Measurements from ENCODE around the gene ZNF846. TPM values are rescaled to one million over a fixed set of nuclear protein-coding genes. Genes with fewer than 3 reads are reported as not detected.
A peak's percentile ranks its signal among the peaks of the same experiment; 100 is the strongest.

The ZNF846 gene
- total RNA-seq (2021) (3.9 and 7.7 TPM in 2 replicates), Bru-seq, nascent RNA (percentile 55 among the genes with signal in this experiment), BruChase-seq, experiment 1, labeled RNA remaining after a 2-hour chase (percentile 62 among the genes with signal in this experiment), BruChase-seq, experiment 2, labeled RNA remaining after a 6-hour chase (percentile 67 among the genes with signal in this experiment)
- long read RNA-seq, partial matches to known transcripts: 0 of 9 reads
- long read RNA-seq, other reads (novel, unspliced or antisense): 8 of 9 reads

DNA sequence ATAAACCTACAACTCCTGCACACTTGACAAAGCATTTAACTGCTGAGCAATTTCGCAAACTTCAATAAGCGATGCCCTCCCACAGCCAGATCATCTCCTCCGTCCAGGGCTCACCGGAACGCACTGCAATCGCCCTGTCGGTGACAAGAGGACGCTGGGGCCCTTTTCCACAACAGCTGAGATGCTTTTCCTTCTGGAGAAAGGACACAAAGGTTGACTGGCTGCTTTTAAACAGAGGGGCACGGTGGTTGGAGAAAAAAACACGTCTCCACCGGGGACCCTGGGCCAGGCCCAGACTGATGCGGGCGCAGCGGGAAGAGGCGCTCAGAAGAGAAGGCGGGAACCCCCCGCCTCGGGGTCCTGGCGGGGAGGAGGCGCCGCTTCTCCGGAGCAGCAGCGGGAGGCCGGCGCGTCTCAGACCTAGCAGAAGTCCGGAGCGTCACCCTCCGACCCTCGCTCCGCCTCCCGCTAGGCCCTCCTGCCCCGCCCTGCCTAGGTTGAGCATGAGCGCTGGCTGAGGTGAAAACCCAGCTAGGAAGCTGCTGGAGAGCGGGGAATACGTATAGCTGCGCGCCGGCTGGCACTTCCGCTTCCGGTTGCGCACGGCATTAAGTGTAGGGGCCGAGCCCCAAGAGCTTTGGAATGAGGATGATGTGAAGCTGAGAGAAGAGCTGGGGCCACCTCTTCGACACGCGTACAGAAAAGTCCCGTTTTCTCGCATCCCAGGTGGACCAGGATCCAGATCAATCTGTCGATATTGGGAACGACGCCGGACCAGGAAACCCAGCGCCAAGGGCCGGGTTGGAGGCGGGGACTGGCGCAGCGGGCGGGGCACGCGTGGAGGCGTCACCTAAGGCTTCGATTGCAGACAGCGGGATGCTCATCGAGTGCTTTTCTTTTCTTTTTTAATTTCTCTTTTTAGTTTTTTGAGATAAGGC, at the start of gene ZNF846:
ZNF846 (minus strand) TSS at position 564 of the 938 bp plus-strand sequence. CDS start 3,788 bp downstream, outside the sequence.
- Histone ChIP-seq H3K27me3 (replicated peaks; ENCODE audit: insufficient read depth, low read depth, low read length, poor library complexity) (no peaks in the 10 kb centered on the region), H3K9me3 (ENCODE audit: low read depth, low read length, poor library complexity, severe bottlenecking) (no peaks in the 10 kb centered on the region), H3K4me3 (ENCODE audit: low read depth, low read length, poor library complexity, severe bottlenecking) (peak within 1 kb of the TSS; percentile 62), H3K4me1 (ENCODE audit: insufficient read depth, low read length, poor library complexity, severe bottlenecking) (peaks cover 6% of the 10 kb centered on the region), H3K27ac (ENCODE audit: low read depth, low read length, poor library complexity, severe bottlenecking) (peak within 1 kb of the TSS; percentile 83), H3K36me3 (ENCODE audit: insufficient read depth, low read length, poor library complexity, severe bottlenecking) (no peaks in the 10 kb centered on the region)
- peak; percentile 97 for DNase-seq (ENCODE audit: low spot score)
- ChIA-PET POLR2A (ENCODE audit: low non-redundant PET) (no interaction called here), CTCF (no interaction called here)
- BruUV-seq (replicated peaks): no TSS peak
- intact Hi-C loops (cut with micrococcal nuclease; ENCODE audit: unreplicated experiment): no loop called here
- TF ChIP-seq EZH2 (IDR thresholded peaks at IDR 0.05; ENCODE audit: borderline replicate concordance, low read depth, low read length, poor library complexity, severe bottlenecking): no peak
- TF ChIP-seq, protein P1, sequence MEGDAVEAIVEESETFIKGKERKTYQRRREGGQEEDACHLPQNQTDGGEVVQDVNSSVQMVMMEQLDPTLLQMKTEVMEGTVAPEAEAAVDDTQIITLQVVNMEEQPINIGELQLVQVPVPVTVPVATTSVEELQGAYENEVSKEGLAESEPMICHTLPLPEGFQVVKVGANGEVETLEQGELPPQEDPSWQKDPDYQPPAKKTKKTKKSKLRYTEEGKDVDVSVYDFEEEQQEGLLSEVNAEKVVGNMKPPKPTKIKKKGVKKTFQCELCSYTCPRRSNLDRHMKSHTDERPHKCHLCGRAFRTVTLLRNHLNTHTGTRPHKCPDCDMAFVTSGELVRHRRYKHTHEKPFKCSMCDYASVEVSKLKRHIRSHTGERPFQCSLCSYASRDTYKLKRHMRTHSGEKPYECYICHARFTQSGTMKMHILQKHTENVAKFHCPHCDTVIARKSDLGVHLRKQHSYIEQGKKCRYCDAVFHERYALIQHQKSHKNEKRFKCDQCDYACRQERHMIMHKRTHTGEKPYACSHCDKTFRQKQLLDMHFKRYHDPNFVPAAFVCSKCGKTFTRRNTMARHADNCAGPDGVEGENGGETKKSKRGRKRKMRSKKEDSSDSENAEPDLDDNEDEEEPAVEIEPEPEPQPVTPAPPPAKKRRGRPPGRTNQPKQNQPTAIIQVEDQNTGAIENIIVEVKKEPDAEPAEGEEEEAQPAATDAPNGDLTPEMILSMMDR (conservative IDR thresholded peaks at IDR 0.05; ENCODE audit: low read depth, low read length): no peak

DNA sequence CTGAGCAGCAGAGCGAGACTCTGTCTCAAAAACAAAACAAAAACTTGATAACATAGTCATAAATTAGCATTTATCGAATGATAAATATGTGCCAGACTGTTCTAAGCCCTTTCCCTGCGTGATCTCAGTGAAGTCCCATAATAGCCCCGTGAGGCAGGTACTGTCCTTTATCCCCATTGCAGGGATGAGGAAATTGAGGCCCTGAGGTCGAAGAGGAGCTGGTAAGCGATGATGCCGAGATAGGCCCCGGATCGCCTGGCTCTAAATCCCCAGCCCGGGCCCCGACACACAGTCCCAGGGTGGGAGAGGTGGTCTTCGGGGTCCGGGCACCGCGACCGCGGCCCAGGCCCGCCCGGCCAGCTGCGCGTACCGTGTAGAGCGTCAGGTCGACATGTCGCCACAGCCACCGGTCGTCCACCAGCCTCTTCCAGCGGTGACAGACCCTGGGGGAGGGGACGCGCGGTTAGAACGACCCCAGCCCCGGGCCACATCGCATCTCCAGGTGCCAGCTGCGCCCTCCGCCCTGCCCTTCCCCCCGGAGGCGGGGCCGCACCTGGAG, 49.7 kb upstream of the ZNF846 start:
- ChIA-PET POLR2A (ENCODE audit: low non-redundant PET) (interaction anchor here (0.6 to 0.7 kb wide), 3 partner anchors 17 to 1898 kb away, joined by 3 to 8 read pairs (median 5); partner anchors contain the start of gene PIN1), CTCF (no interaction called here)
- intact Hi-C loops (cut with micrococcal nuclease; ENCODE audit: unreplicated experiment): no loop called here
- no peaks in the 10 kb centered on the region for H3K27me3 ChIP-seq (replicated peaks; ENCODE audit: insufficient read depth, low read depth, low read length, poor library complexity)
- BruUV-seq (replicated peaks): no TSS peak
- peak overlapping the region; percentile 96 for H3K4me3 ChIP-seq (ENCODE audit: low read depth, low read length, poor library complexity, severe bottlenecking)
- peaks cover 9% of the 10 kb centered on the region for H3K36me3 ChIP-seq (ENCODE audit: insufficient read depth, low read length, poor library complexity, severe bottlenecking)
- no peak for DNase-seq (ENCODE audit: low spot score)
- no peak for TF ChIP-seq EZH2 (IDR thresholded peaks at IDR 0.05; ENCODE audit: borderline replicate concordance, low read depth, low read length, poor library complexity, severe bottlenecking)
- no peaks in the 10 kb centered on the region for H3K9me3 ChIP-seq (ENCODE audit: low read depth, low read length, poor library complexity, severe bottlenecking)
- peaks cover 6% of the 10 kb centered on the region for H3K4me1 ChIP-seq (ENCODE audit: insufficient read depth, low read length, poor library complexity, severe bottlenecking)
- H3K27ac ChIP-seq (ENCODE audit: low read depth, low read length, poor library complexity, severe bottlenecking): peak overlapping the region; percentile 96

DNA sequence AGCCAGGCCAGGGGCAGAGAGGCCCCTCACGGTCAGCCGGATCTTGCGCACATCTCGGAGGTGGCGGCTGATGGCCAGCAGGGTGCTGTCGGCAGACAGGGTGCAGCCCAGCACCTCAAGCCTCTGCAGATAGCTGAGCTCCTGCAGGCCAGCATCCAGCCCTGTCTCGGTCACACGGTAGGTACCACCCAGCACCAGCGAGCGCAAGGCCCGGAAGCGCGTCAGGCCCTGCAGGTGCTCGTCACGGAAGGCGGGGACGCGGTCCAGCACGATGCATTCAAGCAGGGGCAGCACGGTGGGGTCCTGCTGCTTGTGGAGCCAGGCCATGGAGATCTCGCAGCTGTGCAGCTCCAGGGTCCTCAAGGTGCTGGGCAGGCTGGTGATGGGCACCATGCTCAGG, 42.6 kb upstream of the ZNF846 start:
- DNase-seq (ENCODE audit: low spot score): no peak
- Histone ChIP-seq H3K27ac (ENCODE audit: low read depth, low read length, poor library complexity, severe bottlenecking) (no peak overlapping the region), H3K4me3 (ENCODE audit: low read depth, low read length, poor library complexity, severe bottlenecking) (no peak overlapping the region), H3K9me3 (ENCODE audit: low read depth, low read length, poor library complexity, severe bottlenecking) (no peaks in the 10 kb centered on the region), H3K36me3 (ENCODE audit: insufficient read depth, low read length, poor library complexity, severe bottlenecking) (peaks cover 8% of the 10 kb centered on the region), H3K27me3 (replicated peaks; ENCODE audit: insufficient read depth, low read depth, low read length, poor library complexity) (no peaks in the 10 kb centered on the region), H3K4me1 (ENCODE audit: insufficient read depth, low read length, poor library complexity, severe bottlenecking) (no peaks in the 10 kb centered on the region)
- ChIA-PET CTCF (no interaction called here), POLR2A (ENCODE audit: low non-redundant PET) (no interaction called here)
- intact Hi-C loops (cut with micrococcal nuclease; ENCODE audit: unreplicated experiment): no loop called here
- no TSS peak for BruUV-seq (replicated peaks)
- TF ChIP-seq EZH2 (IDR thresholded peaks at IDR 0.05; ENCODE audit: borderline replicate concordance, low read depth, low read length, poor library complexity, severe bottlenecking): no peak
- TF ChIP-seq, protein P1 (conservative IDR thresholded peaks at IDR 0.05; ENCODE audit: low read depth, low read length): no peak

All from A673 (cell line).